NB4 (cell line): ENCODE measurements around the gene RNU6-1.

Source experiments
- DNase-seq: peaks from one replicate; pipeline ENCODE4 v3.0.0; 2010; ENCODE audit warnings: low read depth
- H3K4me3 ChIP-seq: one replicate; pipeline ENCODE4 v1.5.1; 2011; ENCODE audit warnings: mild to moderate bottlenecking, low read depth, low read length, moderate library complexity
- MYC ChIP-seq: IDR thresholded peaks from 2 replicates; pipeline ENCODE4 v1.6.1; 2011; ENCODE audit warnings: low read depth, low read length
- POLR2A ChIP-seq: IDR thresholded peaks from 2 replicates; pipeline ENCODE4 v1.6.1; 2011; ENCODE audit warnings: mild to moderate bottlenecking; ENCODE audit not compliant: insufficient read length; ENCODE audit errors: extremely low read depth
- TF ChIP-seq, protein P1 (sequence below): IDR thresholded peaks from one replicate; pipeline ENCODE4 v1.5.1; 2012; ENCODE audit warnings: low read depth, low read length
- TF ChIP-seq, protein P2 (sequence below): IDR thresholded peaks from 2 replicates; pipeline ENCODE4 v1.6.1; 2011; ENCODE audit warnings: low read depth, low read length

Gene RNU6-1

DNA sequence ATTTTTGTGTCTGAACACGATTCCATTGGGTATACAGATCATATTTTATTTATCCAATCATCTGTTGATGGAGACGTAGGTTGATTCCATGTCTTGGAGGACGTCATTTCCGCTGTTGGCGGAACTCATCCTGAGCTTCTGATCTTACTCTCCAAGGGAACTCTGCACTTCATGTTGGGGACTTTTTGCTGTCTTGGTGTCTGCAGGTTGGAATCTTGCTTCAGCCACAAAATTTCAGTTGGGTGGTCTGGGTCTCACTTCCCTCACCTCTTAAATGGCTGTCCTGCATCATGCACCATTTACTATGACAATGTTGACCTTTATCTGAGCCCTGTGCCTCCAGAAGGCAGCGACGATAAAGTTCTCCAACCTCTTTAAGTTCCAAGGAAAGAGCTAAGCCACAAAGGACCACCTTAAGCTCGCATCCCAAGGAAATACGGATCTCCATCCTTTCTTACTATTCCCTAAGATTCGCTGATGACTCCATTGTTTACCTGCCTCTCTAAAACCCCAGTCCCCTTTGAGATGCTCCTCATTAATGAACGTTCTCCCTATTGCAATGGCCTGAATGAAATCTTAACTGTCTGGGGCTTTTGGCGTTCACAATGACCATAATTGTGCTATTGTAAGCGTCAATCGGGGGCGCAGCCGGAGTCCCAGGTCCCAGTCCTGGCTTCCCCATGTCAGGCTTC, 23.1 kb upstream of the RNU6-1 start:
- TF ChIP-seq MYC (no peak), POLR2A (no peak)
- TF ChIP-seq, protein P1, sequence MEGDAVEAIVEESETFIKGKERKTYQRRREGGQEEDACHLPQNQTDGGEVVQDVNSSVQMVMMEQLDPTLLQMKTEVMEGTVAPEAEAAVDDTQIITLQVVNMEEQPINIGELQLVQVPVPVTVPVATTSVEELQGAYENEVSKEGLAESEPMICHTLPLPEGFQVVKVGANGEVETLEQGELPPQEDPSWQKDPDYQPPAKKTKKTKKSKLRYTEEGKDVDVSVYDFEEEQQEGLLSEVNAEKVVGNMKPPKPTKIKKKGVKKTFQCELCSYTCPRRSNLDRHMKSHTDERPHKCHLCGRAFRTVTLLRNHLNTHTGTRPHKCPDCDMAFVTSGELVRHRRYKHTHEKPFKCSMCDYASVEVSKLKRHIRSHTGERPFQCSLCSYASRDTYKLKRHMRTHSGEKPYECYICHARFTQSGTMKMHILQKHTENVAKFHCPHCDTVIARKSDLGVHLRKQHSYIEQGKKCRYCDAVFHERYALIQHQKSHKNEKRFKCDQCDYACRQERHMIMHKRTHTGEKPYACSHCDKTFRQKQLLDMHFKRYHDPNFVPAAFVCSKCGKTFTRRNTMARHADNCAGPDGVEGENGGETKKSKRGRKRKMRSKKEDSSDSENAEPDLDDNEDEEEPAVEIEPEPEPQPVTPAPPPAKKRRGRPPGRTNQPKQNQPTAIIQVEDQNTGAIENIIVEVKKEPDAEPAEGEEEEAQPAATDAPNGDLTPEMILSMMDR = no peak
- TF ChIP-seq, protein P2, sequence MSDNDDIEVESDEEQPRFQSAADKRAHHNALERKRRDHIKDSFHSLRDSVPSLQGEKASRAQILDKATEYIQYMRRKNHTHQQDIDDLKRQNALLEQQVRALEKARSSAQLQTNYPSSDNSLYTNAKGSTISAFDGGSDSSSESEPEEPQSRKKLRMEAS = no peak
- H3K4me3 ChIP-seq = no peak overlapping the region
- no peak for DNase-seq

DNA sequence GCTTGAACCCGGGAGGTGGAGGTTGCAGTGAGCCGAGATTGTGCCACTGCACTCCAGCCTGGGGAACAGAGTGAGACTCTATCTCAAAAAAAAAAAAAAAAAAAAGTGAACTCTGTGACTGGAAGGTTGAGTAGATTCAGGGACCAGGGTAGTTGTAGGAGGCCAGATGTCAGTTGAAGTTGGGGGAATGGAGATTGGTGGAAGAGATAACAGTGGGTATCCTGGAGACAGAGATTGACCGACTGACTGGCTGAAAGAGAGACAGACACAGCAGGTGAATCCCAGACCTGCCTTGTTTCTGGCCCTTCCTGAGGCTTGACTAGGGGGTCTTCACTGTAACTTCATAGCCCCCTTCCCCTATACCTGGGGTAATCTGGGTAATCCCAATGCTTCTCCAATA, 22.1 kb upstream of the RNU6-1 start:
- H3K4me3 ChIP-seq = no peak overlapping the region
- no peak for DNase-seq
- TF ChIP-seq, protein P1 = no peak
- no peak for TF ChIP-seq POLR2A
- no peak for TF ChIP-seq MYC
- TF ChIP-seq, protein P2 = no peak

DNA sequence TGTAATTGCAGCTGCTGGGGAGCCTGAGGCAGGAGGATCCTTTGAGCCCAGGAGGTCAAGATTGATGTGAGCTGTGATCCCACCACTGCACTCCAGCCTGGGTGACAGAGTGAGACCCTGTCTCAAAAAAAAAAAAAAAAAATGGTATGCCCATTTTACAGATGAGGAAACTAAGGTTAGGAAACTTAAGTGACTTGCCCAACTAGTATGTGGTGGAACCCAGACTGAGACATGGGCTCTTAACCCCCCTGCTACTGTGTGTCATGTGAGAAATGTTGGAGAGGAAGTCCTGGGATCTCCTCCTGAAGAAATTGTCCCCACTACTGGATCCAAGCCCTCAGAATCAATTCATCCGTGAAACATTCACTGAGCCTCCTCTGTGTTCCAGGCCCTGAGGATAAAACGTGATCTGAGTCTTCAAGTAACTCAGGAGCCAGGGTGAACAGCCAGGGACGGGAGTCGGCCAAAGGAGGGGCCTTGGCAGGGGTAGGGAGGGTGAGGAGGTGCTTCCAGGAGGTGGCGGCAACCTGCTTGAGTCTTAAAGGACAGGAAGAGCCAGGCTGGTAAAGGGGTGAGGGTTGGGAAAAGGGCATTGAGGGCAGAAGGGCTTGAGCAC, 19.6 kb upstream of the RNU6-1 start:
- DNase-seq = no peak
- TF ChIP-seq POLR2A (no peak), MYC (no peak)
- TF ChIP-seq, protein P2 = no peak
- TF ChIP-seq, protein P1 = no peak
- no peak overlapping the region for H3K4me3 ChIP-seq

DNA sequence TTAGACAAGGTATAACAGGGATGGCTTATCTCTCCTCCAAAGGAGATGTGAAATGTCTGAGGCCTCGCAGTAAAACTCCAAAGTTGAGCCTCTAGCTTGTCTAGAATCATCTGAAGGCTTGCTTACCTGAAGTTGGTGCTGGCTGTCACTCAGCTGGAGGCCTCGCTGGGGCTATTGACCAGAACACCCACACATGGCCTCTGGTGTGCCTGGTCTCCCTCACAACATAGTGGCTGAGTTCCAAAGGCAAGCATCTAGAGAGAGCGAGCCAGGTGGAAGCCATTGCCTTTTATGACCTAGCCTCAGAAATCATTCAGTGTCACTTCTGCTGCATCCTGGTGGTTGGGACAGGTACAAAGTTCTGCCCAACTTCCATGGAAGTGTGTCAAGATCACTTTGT, 17.4 kb upstream of the RNU6-1 start:
- no peak overlapping the region for H3K4me3 ChIP-seq
- DNase-seq = no peak
- TF ChIP-seq POLR2A (no peak), MYC (no peak)
- TF ChIP-seq, protein P2 = no peak
- TF ChIP-seq, protein P1 = no peak

DNA sequence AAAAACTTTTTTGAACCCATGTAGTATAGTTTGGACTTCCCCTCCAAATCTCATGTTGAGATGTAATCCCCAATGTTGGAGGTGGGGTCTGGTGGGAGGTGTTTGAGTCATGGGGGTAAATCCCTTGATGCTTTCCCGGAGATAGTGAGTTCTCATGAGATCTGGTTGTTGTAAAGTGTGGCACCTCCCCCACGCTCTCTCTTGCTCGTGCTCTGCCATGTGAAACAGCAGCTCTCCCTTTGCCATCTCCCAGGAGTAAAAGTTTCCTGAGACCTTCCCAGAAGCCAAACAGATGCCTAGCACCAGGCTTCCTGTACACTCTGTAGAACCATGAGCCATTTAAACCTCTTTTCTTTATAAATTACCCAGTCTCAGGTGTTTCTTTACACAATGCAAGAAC, 16.0 kb upstream of the RNU6-1 start:
- no peak for DNase-seq
- no peak overlapping the region for H3K4me3 ChIP-seq
- TF ChIP-seq, protein P2 = no peak
- TF ChIP-seq POLR2A = no peak
- no peak for TF ChIP-seq MYC
- TF ChIP-seq, protein P1 = no peak
